Activated CD8-positive, alpha-beta memory T cell treated with anti-CD3 and anti-CD28 coated beads, Interleukin-2, amount 50 U/mL, for 24 hours (primary cell): ENCODE data around the gene RNF207.

Experiments
- DNase-seq: peaks from one replicate; pipeline ENCODE4 v3.0.0-alpha.2; 2020; ENCODE audit errors: extremely low read depth

Gene RNF207

DNA sequence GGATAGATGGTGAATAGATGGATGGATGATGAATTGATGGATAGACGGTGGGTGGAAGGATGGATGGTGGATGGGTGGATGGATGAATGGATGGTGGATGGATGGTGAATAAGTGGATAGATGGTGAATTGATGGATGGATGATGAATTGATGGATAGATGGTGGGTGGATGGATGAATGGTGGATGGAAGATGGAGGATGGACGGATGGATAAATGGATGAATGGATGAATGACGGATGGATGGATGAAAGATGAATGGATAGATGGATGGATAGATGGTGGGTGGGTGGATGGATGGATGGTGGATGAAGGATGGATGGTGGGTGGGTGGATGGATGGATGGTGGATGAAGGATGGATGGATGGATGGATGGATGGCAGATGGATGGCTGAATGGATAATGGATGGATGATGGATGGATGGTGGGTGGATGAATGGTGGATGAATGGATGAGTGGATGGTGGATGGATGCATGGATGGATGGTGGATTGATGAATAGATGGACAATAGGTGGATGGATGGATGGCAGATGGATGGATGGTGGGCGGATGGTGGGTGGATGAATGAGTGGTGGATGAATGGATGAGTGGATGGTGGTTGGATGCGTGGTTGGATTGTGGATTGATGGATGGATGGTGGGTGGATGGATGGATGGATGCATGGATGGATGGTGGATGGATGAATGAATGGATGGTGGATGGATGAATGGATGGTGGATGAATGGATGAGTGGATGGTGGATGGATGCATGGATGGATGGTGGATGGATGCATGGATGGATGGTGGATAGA, 31.1 kb upstream of the RNF207 start:
- DNase-seq = no peak

DNA sequence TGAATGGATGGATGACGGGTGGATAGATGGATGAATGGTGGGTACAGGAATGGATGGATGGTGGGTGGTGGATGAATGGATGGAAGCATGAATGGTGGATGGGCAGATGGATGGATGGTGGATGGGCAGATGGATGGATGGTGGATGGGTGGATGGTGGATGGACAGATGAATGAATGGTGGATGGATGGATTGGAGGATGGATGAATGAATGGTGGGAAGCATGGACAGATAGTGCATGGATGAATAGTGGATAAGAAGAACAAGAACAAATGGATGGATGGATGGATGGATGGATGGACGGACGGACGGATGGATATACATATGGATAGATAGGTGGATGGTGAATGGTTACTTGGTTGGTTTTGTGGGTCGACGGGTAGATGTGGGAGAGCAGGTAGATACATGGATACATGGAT, 30.5 kb upstream of the RNF207 start:
- no peak for DNase-seq

DNA sequence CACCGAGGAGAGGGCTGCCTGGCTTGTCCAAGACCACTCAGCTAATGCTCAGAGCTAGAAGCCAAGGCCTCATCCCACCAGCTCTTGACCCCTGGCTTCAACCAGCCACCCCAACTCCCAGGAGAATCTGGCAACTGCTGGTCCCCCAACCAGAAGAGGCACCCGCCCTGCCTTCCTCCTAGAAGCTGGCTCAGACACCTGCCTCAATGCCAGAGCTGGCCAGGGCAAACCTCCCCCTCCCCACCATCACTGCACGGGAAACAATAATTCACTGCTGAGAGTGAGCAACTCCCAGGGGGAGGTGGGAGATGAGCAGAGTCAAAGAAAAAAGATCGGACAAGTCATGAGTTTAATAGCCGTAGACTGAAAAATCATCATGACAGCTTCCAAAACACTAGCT, 29.1 kb upstream of the RNF207 start:
- DNase-seq = no peak

DNA sequence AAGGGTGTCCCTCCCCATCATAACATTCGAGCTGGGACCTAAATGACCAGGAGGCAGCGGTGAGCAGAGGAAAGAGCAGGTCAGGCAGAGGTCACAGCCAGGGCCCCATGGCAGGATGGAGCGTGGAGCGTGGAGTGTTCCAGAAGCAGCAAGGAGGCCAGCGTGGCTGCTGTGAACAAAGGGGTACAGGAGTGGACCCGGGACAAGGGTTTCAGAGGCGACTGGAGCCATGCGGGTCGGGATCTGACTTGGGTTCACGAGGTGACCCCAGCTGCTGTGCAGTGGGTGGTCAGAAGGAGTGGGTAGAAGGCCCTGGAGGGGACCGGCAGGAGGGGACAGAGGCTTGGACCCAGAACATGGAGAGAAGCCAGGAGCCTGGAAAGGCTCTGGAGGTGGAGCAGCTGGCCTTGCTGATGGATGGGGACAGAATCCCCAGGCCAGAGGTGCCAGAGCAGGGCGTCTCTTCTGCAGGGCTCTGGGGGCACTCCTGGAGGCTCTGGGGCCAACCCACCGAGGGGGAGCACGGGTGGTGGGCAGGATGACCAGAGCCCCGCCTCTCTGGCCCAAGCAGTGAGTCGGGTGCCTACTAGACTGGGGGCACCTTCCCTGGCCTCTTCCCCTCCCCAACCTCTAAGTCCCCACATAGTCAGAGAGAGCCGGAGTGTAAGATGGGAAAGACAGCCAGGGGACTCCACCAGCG, 28.1 kb upstream of the RNF207 start:
- no peak for DNase-seq

DNA sequence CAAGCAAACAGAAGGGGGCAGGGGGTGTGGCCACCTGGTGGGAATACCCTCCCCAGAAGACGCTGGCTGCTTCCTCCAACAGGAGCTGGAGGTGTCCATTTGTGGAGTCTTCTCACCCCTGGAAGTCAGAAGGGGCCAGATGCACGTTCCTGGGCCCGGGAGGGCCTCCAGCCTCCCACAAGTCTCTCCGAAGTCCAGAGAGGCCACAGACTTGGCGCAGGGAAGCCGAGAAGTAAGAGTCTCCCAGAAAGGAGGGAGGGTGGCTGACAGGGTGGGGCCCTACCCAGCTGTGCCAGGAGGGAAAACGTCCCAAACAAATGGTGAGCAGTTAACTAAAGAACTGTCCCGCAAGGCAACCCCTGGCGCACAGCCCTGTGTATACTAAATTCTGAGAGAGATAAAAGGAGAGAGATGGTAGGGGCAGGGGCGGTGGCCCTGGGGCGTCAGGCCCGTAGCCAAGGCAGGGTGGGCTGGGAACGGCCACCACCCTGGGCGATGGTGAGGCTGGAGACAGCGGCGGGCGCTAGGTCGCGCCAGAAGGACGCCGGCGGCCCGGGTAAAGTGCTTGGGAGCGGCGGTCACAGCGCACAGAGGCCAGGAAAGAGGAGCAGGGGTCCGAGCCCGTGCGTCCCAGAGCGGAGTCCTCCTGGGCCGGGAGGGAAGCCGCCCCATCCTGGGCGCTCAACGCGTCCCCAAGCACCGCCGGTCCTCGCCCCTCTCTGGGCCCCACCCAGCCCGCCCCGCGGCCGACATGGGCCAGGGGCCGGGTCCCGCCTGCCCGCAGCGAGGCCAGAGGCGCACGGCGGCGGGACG, 27.0 kb upstream of the RNF207 start:
- DNase-seq = no peak

DNA sequence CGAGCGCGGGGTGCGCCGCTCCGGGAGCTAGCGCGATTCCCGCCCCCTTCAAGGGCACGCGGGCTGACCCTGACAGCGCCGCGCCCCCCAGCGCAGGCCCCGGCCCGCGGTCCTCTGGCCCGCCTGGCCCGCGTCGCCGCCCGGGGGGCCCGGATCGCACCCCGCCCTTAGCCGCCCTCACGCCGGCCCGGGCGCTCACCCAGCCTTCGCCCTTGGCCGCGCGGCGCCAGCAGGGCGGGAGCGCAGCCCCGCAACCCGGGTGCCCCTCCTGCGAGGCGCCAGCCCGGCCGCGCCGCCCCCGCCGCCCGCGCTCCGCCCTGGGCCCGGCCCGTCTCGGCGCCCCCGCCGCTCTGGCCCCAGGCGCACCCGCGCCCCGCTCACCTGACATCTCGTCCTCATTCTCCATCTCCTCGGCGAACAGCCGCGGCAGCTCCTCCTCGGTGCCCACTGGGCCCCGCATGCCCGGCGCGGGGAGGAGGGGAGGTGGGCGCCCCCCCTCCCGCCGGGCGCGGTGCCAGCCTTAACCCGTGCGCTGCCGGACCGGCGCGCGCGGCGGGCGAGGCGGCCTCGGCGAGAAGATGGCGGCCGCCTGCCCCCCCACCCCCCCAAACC, 26.2 kb upstream of the RNF207 start:
- no peak for DNase-seq

DNA sequence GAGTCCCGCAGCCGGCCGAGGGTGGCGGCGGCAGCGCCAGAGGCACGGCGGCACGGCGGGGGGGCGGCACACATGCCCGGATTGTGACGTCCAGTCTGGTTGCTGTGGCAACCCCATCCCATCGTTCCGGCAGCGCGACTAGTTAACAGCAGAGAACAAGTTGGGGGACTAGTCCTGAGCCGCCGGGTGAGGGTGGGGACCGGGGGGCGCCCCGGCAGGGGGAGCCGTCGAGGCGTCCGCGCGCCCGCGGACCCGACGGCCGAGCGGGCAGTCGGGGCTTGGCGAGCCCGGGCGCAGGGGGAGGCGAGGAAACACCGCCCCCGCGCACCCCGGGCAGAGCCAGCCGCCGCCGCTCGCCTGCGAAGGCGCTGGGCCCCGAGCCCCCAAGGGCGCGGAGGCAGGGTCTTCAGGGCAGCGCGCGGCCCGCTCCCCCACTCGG, 25.6 kb upstream of the RNF207 start, which contains the start of gene CHD5:
CHD5 (minus strand) TSS at position 54 of the 439 bp plus-strand sequence. CDS start 298 bp downstream, outside the sequence.
- DNase-seq = no peak

DNA sequence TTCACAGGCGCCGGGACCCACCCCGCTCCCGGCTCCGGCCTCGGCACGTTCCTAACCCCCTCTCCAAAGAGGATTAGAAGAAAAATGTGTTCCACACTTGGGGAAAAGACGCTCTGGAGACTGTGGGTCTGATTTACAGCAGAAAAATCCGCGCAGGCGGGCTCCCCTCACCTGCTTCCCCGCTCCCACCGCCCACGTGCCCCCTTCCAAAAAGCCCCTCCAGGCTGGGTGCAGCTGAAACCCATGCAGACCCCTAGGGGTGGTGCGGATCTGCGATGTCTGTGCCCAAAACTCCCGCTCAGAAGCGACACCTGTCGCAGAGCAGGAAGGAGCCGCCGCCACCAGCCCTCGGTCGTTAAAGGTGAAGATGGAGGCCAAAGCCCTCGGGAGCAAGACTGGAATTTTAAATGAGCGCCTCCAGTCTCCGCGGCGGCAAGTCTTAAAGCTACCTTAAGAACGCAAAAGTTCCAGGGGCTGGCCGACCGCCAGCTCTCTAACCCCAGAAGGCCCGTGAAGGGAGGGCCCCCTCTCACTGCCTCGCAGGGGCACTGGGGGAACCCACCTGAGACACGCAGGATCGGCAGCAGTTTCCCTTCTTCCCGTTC, 25.1 kb upstream of the RNF207 start:
- no peak for DNase-seq

DNA sequence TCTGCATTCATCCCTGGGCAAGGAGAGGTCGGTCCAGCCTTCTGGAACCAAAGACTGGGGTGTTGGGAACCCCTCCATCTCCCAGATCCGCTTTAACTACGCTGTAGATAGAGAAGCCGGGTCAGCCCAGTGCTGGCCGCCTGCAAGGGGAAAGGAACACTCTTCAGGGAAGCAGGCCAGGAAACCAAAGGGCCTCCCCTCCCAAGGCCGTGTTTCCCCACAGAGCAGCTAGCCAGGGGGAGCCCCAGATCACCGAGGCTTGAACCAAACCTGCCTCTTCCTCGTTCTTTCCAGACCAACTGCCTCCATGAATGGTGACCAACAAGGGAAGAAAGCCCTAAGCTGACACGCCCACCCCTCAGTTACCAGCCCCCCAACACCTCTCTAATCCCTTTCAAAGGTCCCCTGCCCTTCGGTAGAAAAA, 24.6 kb upstream of the RNF207 start:
- no peak for DNase-seq

DNA sequence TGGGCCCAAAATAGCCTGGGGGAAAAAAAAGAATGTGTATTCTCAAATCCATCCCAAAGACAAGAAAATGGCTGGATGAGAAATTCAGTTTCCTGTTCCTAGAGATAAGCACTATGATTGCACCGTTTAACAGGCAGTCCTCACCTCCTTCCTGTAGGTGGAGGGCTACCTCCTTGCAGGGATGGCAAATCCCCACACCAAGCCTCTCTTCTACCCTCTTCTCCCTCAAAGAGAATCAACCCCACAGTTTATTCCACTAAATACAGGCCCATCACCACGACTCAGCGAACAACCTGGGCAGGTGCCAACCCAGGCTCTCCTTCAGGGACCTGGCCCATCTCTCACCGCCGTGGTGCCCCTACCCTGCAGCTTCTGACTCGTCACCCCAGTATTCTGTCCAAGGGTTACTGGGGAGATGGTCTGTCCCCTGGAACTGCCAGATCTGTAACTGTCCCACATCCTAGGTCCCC, 22.4 kb upstream of the RNF207 start:
- no peak for DNase-seq

DNA sequence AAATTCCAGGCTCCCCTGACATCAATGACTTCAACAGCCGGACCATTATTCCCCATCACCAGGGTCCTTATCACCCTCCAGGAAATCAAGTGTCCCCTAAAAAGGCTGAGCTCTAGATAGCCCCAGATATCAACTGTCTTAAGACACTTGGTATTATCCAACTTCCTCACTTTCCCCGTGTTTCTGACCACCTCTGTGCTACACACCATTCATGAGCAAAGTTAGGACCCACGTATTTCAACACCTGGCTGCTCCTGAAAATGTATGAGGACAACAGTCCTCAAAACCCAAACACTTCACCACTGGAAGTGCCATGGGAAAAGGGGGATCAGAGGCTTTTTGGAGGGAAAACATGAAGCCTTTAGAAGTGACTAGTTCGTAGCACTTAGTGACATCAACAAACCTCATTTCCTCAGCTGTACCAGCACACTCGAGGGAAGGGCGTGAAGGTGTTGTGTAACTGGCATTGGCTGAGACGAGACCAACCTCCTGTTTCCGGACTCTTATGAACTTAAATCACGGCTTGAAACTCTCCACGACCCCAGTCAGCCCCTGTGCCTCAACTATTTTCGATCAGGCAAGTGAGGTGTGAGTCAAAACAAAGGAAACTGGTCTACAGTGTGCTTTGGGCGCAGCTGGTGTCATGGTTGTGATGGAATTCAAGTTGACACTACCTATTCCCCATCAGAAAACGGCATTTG, 21.7 kb upstream of the RNF207 start:
- no peak for DNase-seq

DNA sequence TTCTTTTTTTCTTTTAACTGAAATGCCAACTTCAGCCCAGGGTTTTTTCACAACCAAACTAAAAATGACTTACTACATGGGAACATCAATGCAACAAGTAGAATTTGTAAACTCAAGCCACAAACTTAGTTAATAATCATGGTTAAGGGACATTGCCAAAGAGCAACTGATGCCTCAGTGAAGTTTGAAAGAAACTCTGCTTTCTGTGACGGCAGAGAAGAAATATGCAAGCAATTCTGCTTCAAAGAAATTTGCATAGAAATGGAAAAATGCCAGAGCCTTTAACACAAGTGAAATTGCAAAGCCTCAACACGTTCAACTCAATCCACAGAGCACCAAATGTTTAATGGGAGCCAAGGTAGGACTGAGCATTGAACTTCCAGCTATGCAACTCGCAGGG, 20.8 kb upstream of the RNF207 start:
- no peak for DNase-seq

DNA sequence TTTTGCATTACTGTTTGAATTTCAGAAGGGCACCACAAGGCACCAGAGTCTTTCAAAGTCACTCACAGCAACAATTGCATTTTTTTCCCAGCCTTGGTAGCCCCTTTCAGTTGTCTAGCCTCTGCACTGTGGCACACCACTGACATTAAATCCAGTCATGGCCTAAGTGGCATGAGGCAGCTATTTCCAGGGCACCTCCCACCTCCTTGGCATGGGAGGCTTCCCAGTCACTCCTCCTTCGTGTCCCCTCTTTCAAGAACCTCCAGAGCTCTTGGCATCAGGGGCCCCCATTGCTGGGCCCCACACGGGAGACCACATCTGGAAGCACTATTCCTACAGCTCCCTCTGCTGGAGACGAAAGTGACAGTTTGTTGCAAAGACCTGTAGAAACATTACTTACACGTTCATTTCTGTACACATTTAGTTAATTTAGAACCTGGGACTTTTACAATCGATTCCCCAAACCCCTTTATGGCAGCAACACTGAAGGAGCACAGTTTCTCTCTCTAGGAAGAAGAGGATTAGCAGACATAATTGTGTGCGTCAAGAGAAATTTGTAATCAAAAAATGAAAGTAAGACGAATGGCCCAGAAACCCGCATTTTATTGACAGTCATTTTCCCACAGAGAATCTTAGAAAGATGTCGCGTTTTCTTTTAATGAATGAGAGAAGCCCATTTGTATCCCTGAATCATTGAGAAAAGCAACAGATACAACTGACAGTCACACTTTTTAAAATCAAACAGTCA, 20.1 kb upstream of the RNF207 start:
- no peak for DNase-seq

DNA sequence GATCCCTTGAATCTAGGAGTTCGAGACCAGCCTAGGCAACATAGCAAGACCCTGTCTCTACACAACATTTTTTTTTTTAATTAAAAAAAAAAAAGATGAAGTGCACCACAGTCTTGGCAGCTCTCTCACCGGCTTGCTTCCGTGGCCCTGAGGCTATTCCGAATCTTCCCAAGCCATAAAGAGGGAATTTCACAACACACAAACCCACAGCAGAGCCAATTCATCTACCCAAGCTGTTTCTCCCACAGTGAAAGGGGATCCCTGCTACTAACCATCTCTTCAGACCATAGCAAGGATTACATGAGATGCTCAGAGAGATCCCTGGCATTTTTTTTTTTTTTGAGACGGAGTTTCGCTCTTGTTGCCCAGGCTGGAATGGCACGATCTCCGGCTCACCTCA, 17.5 kb upstream of the RNF207 start:
- DNase-seq = no peak

DNA sequence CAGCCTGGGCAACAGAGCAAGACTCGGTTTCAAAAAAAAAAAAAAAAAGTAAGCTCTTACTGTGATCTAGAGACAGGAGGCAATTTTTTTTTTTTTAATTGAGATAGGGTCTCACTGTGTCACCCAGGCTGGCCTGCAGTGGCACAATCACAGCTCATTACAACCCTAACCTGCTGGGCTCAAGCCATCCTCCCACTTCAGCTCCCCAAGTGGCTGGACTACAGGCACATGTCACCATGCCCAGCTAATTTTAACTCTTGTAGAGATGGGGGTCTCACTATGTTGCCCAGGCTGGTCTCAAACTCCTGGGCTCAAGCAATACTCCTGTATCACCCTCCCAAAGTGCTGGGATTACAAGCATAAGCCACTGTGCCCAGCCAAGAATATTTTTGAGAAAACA, 14.0 kb upstream of the RNF207 start:
- DNase-seq = no peak

DNA sequence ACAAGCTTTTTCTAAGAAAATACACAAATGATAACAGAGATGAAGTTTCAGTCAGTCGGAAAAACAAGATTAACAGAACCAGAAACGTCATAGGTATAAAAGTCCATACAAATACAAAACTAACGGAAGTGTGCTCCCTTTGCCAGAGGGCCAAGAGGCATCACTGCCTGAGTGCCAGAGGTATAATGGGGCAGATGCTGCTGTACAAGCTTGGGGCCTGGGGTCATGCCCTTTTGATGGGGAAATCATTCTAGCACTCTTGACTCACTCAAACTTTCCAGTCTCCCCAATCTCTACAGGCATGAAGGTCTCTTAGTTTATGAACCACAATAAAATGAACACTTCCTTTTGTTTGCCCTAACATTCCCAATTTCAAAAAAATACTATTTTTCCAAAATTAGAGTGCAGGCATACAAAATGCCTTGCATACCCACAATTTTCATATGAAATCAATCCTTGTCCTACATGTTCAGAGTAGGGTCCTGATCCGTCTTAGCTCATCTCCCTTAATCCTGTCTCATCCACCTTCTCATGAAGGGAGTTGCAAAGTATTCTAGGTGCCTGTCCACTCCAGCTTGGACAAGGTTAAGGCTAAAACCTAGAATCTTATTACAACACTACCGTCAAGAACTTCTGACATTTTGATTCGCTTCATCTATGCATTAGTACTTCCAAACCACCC, 8.0 kb upstream of the RNF207 start:
- no peak for DNase-seq

DNA sequence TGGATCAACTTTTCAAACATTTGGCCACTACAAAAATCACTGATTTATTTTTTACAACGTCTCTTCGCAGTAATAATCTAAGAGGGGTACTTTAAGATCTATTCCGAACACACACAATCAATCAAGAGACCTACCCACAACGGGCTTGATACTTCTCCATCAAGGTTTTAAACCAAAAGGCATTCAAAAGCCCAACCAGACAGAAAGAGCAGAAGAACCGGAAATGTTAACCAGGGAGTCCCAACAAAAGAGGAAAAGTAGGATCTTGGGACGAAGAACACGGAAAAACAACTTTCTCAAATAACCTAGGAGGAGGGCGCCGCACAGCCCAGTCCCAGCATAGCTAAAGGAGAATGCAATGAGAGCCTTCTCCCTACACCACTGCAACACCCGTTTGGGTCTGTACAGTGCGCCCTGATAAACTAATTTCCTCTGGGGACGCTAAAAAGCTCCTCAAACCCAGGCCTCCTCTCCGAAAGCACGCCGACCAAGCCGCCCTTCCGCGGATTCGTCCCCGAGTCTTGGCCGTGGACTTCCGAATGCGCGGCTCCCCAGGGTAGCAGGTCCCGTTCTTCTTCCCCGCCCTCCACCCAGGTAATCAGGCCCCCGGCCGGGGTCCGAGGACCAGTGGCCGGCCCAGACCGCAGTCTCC, 7.1 kb upstream of the RNF207 start:
- DNase-seq = no peak

DNA sequence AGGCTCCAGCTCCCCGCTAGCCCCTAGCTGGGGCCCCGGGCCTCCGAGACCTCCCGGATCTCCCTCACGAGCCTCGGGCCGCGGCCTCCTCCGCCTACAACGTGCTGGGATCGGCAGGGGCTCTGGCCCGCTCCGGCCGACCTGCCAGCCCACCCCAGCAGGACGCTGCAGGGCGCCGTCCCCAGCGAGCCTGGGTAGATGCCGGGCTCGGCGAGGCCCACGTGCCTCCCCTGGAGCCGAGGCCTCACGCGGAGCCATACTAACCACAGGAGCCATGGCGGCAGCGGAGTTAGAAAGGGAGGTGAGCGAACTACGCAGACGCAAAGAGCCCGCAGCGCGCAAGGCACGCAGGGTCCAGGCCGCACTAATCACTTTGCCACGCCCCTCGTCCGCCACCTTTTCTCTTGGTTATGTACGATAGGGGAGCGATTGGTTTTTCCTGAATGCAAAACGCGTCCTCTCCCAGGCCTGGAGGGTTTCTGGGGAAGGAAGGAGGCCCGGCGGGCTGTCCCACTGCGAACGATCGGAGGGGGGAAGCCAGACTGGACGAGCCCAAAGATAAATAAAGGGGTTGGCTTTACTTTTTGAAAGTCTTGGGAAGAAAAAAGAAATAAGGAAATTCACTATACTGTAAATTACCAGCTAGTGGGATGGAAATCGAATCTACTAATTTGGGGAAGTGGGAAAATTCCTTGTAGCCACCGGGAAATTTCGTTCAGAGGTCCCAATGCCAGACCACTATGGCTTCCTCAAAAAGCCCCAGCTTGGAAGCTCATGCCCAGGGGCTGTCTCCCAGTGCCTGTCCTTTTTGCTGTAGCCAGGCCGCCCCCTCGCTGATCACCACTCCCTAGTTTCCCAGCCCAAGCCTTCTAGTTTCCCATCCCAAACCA, 6.4 kb upstream of the RNF207 start, which contains the start of gene RPL22:
RPL22 (minus strand) TSS at position 298 of the 890 bp plus-strand sequence; CDS start at position 276, 22 bp downstream.
- peak; percentile 96 for DNase-seq
